Testis (tissue), 2 donors: ENCODE measurements around the gene HLA-F.

Source experiments
- CTCF ChIP-seq, 3 experiments: fragments of 450-650 bp in 2 of 3; fragments of 200-600 bp in 1 of 3; sonication (generic) in 1 of 3; IDR thresholded peaks; one replicate each; pipeline ENCODE4 v1.5.1; 2016 to 2019; ENCODE audit warnings: antibody characterized with exemption in 3 of 3, mild to moderate bottlenecking in 2 of 3, moderate library complexity in 1 of 3
- POLR2A ChIP-seq: fragments of 450-650 bp; IDR thresholded peaks from one replicate; pipeline ENCODE4 v1.6.1; 2017; ENCODE audit warnings: antibody characterized with exemption, mild to moderate bottlenecking, moderate library complexity

- TF ChIP-seq CTCF (IDR thresholded peaks at IDR 0.05) (no peak), POLR2A (no peak)
These were observed 19.8 kb downstream of the HLA-F start for GRCh38 chr6:29743025-29743424.
